HepG2 (cell line): Measurements from ENCODE around the gene ZFHX3. TPM values are rescaled to one million over a fixed set of nuclear protein-coding genes. Genes with fewer than 3 reads are reported as not detected.

Source experiments
- ATAD3A ChIP-seq: sonication (generic); formaldehyde crosslinking; IDR thresholded peaks from 2 replicates; pipeline ENCODE4 v1.4.0; 2020; ENCODE audit warnings: missing genetic modification reagents
- FOXK1 ChIP-seq: sonication (generic); formaldehyde crosslinking; IDR thresholded peaks from 2 replicates; pipeline ENCODE4 v1.4.0; 2020; ENCODE audit warnings: low read depth, missing genetic modification reagents, borderline replicate concordance
- FUBP1 ChIP-seq: sonication (generic); formaldehyde crosslinking; IDR thresholded peaks from 2 replicates; pipeline ENCODE4 v1.5.1; 2020; ENCODE audit warnings: missing genetic modification reagents, mild to moderate bottlenecking, borderline replicate concordance
- GABPB1 ChIP-seq: IDR thresholded peaks from 2 replicates; pipeline ENCODE4 v1.6.1; 2016; ENCODE audit warnings: mild to moderate bottlenecking, missing genetic modification reagents, moderate library complexity, missing compliant biosample characterization
- HOMEZ ChIP-seq: IDR thresholded peaks from 2 replicates; pipeline ENCODE4 v1.6.1; 2016; ENCODE audit warnings: low read depth
- NR2F6 ChIP-seq, 2 experiments: IDR thresholded peaks; 2 replicates each; pipeline ENCODE4 v1.6.1; 2016; ENCODE audit warnings: antibody characterized with exemption in 1 of 2, mild to moderate bottlenecking in 1 of 2
- SALL2 ChIP-seq: sonication (generic); formaldehyde crosslinking; IDR thresholded peaks from 2 replicates; pipeline ENCODE4 v1.8.1; 2023; ENCODE audit warnings: mild to moderate bottlenecking, missing genetic modification reagents, inconsistent platforms
- SNAPC4 ChIP-seq: sonication (generic); formaldehyde crosslinking; IDR thresholded peaks from 2 replicates; pipeline ENCODE4 v1.4.0; 2020; ENCODE audit warnings: mild to moderate bottlenecking, missing genetic modification reagents
- SP2 ChIP-seq: sonication (generic); formaldehyde crosslinking; IDR thresholded peaks from 2 replicates; pipeline ENCODE4 v1.5.1; 2020; ENCODE audit warnings: mild to moderate bottlenecking, missing genetic modification reagents
- ZBTB4 ChIP-seq: sonication (generic); formaldehyde crosslinking; IDR thresholded peaks from 2 replicates; pipeline ENCODE4 v1.4.0; 2020; ENCODE audit warnings: missing genetic modification reagents, mild to moderate bottlenecking, borderline replicate concordance
- ZNF256 ChIP-seq: sonication (generic); formaldehyde crosslinking; conservative IDR thresholded peaks from 2 replicates; pipeline ENCODE4 v1.4.0; 2020; ENCODE audit warnings: missing genetic modification reagents
- ZNF564 ChIP-seq: sonication (generic); formaldehyde crosslinking; IDR thresholded peaks from 2 replicates; pipeline ENCODE4 v1.8.1; 2023; ENCODE audit warnings: mild to moderate bottlenecking, missing genetic modification reagents
- ZNF597 ChIP-seq: sonication (generic); formaldehyde crosslinking; IDR thresholded peaks from 2 replicates; pipeline ENCODE4 v1.5.0; 2020; ENCODE audit warnings: missing genetic modification reagents
- ZNF629 ChIP-seq: sonication (generic); formaldehyde crosslinking; conservative IDR thresholded peaks from 2 replicates; pipeline ENCODE4 v1.5.0; 2020; ENCODE audit warnings: missing genetic modification reagents
- ZNF746 ChIP-seq: sonication (generic); formaldehyde crosslinking; IDR thresholded peaks from 2 replicates; pipeline ENCODE4 v1.8.0; 2022; ENCODE audit warnings: mild to moderate bottlenecking, missing genetic modification reagents
- polyA plus RNA-seq, 8 experiments: library from polyadenylated mRNA; depleted of rRNA in 3 of 8; stranded (reverse) in 7 of 8; unstranded in 1 of 8; fragments of >200 nt; fragmentation: Illumina TruSeq in 4 of 8; extraction: Trizol in 4 of 8; gene quantifications; 2 replicates each; pipeline versions ENCODE4 v1.2.1 to v1.2.3, GENCODE V29; 2011 to 2016; ENCODE audit warnings: low read depth in 4 of 8, missing spikeins in 1 of 8, mixed read lengths in 1 of 8; ENCODE audit not compliant: insufficient read depth in 1 of 8
- total RNA-seq, 5 experiments: library from RNA; depleted of rRNA; stranded (reverse); fragments of >200 nt; fragmentation: Illumina TruSeq; extraction: Trizol; gene quantifications; 2 replicates each; pipeline ENCODE4 v1.2.3, GENCODE V29; 2016; ENCODE audit warnings: low read depth in 1 of 5

ZFHX3 gene
- total and polyA plus RNA-seq, 2 of the 13 experiments (the other 11 are each of a cell fraction or from before 2014, with no cell fraction given) = 5.0 to 6.0 TPM

- 0 out of 2 replicates have a peak, but pooled peaks have one; percentile 33 for TF ChIP-seq ZNF564 (CRISPR knock-in tag)
- no peak for TF ChIP-seq ZNF629 (CRISPR knock-in tag)
- no peak for TF ChIP-seq SP2 (CRISPR knock-in tag)
- no peak for TF ChIP-seq FUBP1 (CRISPR knock-in tag)
- no peak for TF ChIP-seq HOMEZ (CRISPR knock-in tag)
- no peak for TF ChIP-seq ZNF256
- no peak for TF ChIP-seq ZNF746 (CRISPR knock-in tag)
- 0 out of 2 replicates have a peak, but pooled peaks have one; percentile 56 for TF ChIP-seq SNAPC4 (CRISPR knock-in tag)
- no peak for TF ChIP-seq NR2F6 (IDR thresholded peaks at IDR 0.05)
- no peak for TF ChIP-seq NR2F6 (CRISPR knock-in tag; IDR thresholded peaks at IDR 0.05)
- no peak for TF ChIP-seq ZBTB4 (CRISPR knock-in tag)
- TF ChIP-seq FOXK1 = no peak
- no peak for TF ChIP-seq ZNF597
- TF ChIP-seq ATAD3A (CRISPR knock-in tag) = no peak
- peak; percentile 50; the same call in 1 of the 2 replicates for TF ChIP-seq GABPB1
- TF ChIP-seq SALL2 (CRISPR knock-in tag) = no peak
Observed at GRCh38 chr16:73057291-73058210, 9.6 kb upstream of the ZFHX3 start (continued).
